Kidney epithelial cell (primary cell): ENCODE measurements around the gene SEMA5B. TPM values are rescaled to one million over a fixed set of nuclear protein-coding genes. Genes with fewer than 3 reads are reported as not detected.

ENCODE experiments used
- DNase-seq: peaks from one replicate; pipeline ENCODE4 v3.0.0-alpha.2; 2010; ENCODE audit warnings: low read depth
- H3K27me3 ChIP-seq: 2 replicates; pipeline ENCODE4 v1.6.0; 2011; ENCODE audit warnings: low read length; ENCODE audit not compliant: control insufficient read depth, insufficient read depth
- H3K36me3 ChIP-seq: 2 replicates; pipeline ENCODE4 v1.5.1; 2011; ENCODE audit warnings: low read length; ENCODE audit not compliant: control insufficient read depth, insufficient read depth
- H3K4me3 ChIP-seq: 2 replicates; pipeline ENCODE4 v1.5.1; 2011; ENCODE audit warnings: low read depth, mild to moderate bottlenecking, control low read depth, low read length
- total RNA-seq: library from RNA; depleted of rRNA; stranded (reverse); fragments of >200 nt; gene quantifications from 2 replicates; pipeline ENCODE4 v1.2.3, GENCODE V29; 2015
- TF ChIP-seq, protein P1 (sequence below): IDR thresholded peaks from 2 replicates; pipeline ENCODE4 v1.5.1; 2011; ENCODE audit warnings: mild to moderate bottlenecking, moderate library complexity, low read length, control low read depth, inconsistent platforms; ENCODE audit not compliant: insufficient read depth, poor library complexity, severe bottlenecking

The SEMA5B gene
- total RNA-seq, 1 donor from 2014 or later: not detected

DNA sequence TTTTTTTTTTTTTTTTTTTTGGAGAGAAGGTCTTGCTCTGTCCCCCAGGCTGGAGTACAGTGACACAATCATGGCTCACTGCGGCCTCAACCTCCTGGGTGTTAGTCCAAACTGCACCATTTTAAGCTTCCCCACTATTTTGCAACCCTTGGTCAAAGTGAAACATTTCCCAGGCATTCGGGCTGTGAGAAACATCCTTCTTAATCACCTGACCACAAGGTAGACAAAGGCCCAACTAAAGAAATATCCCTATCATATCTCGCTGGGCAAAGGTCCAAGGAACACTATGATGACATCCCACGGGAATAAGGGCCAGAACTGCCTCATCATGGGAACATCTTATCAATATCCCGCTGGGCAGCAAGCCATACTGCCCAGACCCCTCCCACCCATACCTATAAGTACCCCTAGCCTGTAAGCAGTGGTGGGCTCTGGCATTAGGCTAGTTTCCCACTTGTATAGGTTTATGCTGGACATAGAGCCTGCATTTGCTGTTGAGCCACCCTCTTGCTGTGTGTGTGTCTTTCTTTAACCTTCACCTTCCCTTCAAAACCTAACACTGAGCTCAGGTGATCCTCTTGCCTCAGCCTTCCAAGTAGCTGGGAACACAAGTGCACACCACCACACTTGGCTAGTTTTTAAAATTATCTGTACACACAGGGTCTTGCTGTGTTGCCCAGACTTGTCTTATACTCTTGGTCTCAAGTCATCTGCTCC lies 95.2 kb downstream of the SEMA5B start:
- DNase-seq: no peak
- Histone ChIP-seq H3K36me3 (no peaks in the 10 kb centered on the region), H3K27me3 (peaks cover 32% of the 10 kb centered on the region), H3K4me3 (no peak overlapping the region)
- TF ChIP-seq, protein P1, sequence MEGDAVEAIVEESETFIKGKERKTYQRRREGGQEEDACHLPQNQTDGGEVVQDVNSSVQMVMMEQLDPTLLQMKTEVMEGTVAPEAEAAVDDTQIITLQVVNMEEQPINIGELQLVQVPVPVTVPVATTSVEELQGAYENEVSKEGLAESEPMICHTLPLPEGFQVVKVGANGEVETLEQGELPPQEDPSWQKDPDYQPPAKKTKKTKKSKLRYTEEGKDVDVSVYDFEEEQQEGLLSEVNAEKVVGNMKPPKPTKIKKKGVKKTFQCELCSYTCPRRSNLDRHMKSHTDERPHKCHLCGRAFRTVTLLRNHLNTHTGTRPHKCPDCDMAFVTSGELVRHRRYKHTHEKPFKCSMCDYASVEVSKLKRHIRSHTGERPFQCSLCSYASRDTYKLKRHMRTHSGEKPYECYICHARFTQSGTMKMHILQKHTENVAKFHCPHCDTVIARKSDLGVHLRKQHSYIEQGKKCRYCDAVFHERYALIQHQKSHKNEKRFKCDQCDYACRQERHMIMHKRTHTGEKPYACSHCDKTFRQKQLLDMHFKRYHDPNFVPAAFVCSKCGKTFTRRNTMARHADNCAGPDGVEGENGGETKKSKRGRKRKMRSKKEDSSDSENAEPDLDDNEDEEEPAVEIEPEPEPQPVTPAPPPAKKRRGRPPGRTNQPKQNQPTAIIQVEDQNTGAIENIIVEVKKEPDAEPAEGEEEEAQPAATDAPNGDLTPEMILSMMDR: no peak

DNA sequence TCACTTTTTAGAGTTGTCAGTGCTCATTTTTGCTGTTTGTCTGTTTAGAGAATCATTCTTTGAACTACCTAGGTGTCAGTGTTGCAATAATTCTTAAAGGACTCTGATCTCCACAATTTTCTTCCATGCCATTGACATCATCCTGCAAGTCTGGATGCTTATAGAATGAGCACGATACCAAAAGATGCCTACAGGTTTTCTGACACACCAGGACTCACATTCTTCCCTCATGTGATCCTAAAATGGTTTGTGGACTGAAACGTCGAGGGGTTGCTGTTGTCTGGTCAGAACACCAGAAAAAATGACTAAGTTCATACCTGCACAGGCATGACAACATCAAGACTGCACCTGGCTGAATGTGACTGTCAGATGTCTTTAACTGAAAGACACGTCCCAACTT lies 95.9 kb downstream of the SEMA5B start:
- no peak overlapping the region for H3K4me3 ChIP-seq
- no peaks in the 10 kb centered on the region for H3K36me3 ChIP-seq
- TF ChIP-seq, protein P1: no peak
- DNase-seq: no peak
- H3K27me3 ChIP-seq: peaks cover 28% of the 10 kb centered on the region

DNA sequence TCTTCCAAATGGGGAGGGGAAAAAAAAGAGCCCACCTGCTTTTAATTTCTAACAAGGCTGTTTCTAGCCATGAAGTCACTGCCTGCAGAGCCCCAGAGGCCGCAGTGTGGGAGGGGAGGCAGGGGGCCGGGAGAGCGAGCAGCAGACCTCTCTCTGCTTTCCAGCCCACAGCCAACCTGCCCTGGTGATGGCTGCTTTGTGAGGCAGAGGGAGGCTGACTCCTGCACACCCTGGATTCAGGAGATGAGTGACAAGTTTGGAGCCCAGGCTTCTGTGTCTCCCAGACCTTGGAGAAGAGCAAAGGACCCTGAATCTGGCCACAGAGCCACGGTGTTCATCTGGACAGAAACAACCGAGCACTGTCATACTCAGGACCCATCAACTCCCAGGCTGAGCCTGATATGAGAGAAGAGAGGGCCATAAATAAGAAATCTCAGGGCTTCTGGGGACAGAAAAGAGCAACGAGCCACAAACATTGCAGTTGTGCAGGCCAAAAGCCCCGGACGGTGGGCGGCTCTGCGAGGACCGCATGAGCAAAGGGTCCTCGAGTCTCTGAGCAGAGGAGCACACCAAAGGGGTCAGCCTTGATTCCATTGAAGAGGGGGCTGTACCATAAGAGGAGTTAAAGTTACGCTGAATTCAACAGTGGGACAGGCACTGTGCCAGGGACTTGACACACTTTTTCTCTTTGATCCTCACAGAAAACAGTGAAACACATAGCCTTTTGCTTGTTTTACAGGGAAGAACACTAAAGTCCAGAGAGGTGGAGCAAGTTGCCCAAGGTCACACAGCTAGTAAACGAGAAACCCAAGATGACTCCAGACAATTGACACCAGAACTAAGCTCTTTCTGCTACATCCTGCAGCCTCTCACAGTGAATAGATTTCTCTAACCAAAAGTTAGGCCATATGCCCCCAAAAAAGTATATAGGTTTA lies 97.2 kb downstream of the SEMA5B start:
- peaks cover 30% of the 10 kb centered on the region for H3K27me3 ChIP-seq
- DNase-seq: no peak
- H3K4me3 ChIP-seq: no peak overlapping the region
- no peaks in the 10 kb centered on the region for H3K36me3 ChIP-seq
- TF ChIP-seq, protein P1: no peak

DNA sequence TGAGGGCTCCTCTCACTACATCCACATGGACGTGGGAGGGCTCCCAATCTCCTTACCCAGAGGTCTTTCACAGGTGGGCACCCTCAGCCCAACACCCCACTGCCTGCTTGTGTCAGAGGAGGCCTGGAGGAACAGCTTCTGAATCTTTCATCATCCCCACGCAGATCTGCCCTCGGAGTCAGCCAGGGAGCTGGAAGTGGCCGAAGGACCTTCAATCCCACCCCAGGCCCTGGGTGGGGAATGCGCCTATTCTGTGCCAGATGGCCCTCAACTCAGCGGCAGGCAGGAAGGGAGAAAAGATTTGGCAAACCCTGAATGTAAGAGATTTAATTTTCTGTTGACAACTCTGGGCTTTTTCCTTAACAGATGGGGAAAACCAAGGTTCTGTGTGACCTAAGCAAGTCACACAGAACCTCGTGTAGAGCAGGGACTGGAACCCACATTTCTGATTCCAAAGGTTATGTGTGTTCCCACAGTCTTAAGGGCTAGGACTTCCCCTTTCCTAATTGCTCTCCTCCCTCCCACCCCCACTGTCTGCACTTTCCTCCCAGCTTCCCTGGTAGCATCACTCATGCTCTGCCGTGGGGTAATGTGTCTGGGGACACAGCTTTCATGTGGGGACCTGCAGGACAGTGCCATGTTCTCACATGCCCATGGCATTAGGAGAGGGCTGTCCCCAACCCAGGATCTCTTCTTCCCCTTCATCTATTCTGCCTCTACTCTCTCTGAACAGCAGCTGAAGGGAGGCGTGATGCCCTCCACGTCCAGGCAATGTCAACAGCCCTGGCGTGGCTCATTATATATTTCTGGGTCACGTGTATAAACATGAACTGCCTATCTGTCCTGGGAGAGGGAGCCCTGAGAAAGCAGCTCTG lies 98.1 kb downstream of the SEMA5B start:
- TF ChIP-seq, protein P1: no peak
- Histone ChIP-seq H3K27me3 (peaks cover 30% of the 10 kb centered on the region), H3K4me3 (no peak overlapping the region), H3K36me3 (no peaks in the 10 kb centered on the region)
- DNase-seq: no peak

DNA sequence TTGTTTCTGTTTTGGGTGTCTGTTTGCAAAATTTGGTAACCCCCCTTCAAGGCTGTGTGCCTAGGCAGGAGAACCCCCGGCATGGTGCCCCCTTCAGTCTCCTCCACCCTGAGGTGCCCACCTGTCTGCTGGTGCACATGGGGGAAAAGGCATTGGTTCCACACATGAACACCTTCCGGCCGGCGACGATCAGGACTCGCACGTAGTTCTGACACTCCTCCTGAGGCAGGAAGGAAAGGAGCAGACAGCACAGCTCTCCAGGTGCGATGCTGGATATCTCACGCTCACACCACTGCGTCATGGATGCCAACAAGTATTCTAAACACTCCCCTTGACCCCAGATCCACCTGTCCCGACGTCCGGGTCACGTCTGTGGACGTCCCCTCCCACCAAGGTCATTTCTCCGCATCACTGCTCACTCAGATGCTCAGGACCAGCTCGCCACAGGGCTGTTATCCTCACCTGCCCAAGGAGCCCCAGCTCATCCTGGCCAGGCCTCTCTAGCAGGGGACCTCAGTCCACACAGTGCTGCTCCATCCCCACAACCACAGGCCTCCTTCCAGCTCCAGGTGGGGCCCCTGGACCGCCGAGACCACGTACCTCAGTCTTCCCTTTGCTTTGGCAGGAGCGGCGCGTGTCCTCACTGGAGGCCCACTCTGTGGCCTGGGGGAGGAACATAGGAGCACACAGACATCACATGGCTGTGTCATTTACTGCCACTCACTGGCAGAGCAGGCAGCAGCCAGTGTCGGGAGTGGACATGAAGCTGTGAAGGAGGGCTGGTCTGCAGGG lies 99.0 kb downstream of the SEMA5B start:
- no peak overlapping the region for H3K4me3 ChIP-seq
- no peak for DNase-seq
- H3K27me3 ChIP-seq: peaks cover 34% of the 10 kb centered on the region
- TF ChIP-seq, protein P1: no peak
- no peaks in the 10 kb centered on the region for H3K36me3 ChIP-seq
